Peyer's patch (tissue), 4 donors: Measurements from ENCODE around the gene RIMBP2. TPM values are rescaled to one million over a fixed set of nuclear protein-coding genes. Genes with fewer than 3 reads are reported as not detected.
A peak's percentile ranks its signal among the peaks of the same experiment; 100 is the strongest.

Experiments used
- DNase-seq, 3 donors: peaks; one replicate each; pipeline ENCODE4 v3.0.0-alpha.2; 2017 to 2019
- H3K27ac ChIP-seq, 4 donors: fragments of 200-600 bp; sonication (generic); one replicate each; pipeline ENCODE4 v1.5.1; 2016 to 2019
- H3K27me3 ChIP-seq, 2 donors: fragments of 200-600 bp; sonication (generic); one replicate each; pipeline ENCODE4 v1.5.1; 2019
- H3K36me3 ChIP-seq, 3 donors: fragments of 200-600 bp; sonication (generic); one replicate each; pipeline ENCODE4 v1.5.1; 2016 to 2019
- H3K4me1 ChIP-seq, 4 donors: fragments of 200-600 bp; sonication (generic); one replicate each; pipeline ENCODE4 v1.5.1; 2016 to 2019
- H3K4me3 ChIP-seq, 4 donors: fragments of 200-600 bp; sonication (generic); 1 replicate in 3 of 4; 2 replicates in 1 of 4; pipeline ENCODE4 v1.5.1; 2016 to 2019; ENCODE audit warnings: mild to moderate bottlenecking in 1 of 4
- H3K9me3 ChIP-seq, 4 donors: fragments of 200-600 bp; sonication (generic); one replicate each; pipeline ENCODE4 v1.5.1; 2016 to 2019; ENCODE audit warnings: mild to moderate bottlenecking in 1 of 4
- POLR2A ChIP-seq, 2 donors: fragments of 450-650 bp; IDR thresholded peaks; one replicate each; pipeline ENCODE4 v1.5.1; 2017; ENCODE audit warnings: antibody characterized with exemption in 2 of 2, mild to moderate bottlenecking in 2 of 2, moderate library complexity in 2 of 2
- total RNA-seq, 4 donors: library from RNA; depleted of rRNA; stranded (reverse); fragments of >200 nt; gene quantifications; one replicate each; pipeline ENCODE4 v1.1.0, GENCODE V29; 2016
- TF ChIP-seq, protein P1 (sequence below), 6 experiments: fragments of 450-650 bp in 4 of 6; fragments of 200-600 bp in 2 of 6; sonication (generic) in 1 of 6; IDR thresholded peaks; one replicate each; pipeline ENCODE4 v1.5.1; 2017 to 2019; ENCODE audit warnings: antibody characterized with exemption in 6 of 6, mild to moderate bottlenecking in 3 of 6, moderate library complexity in 1 of 6

The RIMBP2 gene
- total RNA-seq, 4 donors from 2014 or later, result 8.8 to 19.8 (median 16.0) TPM

DNA sequence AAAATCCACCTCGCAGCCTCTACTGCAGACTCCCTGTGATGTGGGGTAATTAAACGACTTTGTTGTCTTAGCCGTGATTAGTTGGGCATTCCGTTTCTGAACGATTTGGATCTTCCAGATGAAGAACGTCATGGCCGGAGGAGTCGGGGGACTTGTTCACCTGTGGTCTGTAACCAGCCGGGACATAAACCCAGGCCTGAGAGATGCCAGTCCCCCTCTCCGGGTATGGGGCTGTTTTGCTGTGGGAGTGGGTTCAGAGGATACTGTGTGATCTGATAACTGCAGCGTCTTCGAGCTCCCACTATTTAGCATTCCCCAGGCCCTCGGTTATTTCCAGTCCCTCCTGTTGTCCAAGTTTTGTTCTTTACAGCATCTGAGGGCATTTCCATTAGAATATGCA lies 282.3 kb downstream of the RIMBP2 start:
- Histone ChIP-seq H3K4me1 (no peaks in the 10 kb centered on the region), H3K27me3 (no peaks in the 10 kb centered on the region), H3K27ac (no peak overlapping the region), H3K36me3 (no peaks in the 10 kb centered on the region), H3K4me3 (no peak overlapping the region), H3K9me3 (no peaks in the 10 kb centered on the region)
- TF ChIP-seq, protein P1, sequence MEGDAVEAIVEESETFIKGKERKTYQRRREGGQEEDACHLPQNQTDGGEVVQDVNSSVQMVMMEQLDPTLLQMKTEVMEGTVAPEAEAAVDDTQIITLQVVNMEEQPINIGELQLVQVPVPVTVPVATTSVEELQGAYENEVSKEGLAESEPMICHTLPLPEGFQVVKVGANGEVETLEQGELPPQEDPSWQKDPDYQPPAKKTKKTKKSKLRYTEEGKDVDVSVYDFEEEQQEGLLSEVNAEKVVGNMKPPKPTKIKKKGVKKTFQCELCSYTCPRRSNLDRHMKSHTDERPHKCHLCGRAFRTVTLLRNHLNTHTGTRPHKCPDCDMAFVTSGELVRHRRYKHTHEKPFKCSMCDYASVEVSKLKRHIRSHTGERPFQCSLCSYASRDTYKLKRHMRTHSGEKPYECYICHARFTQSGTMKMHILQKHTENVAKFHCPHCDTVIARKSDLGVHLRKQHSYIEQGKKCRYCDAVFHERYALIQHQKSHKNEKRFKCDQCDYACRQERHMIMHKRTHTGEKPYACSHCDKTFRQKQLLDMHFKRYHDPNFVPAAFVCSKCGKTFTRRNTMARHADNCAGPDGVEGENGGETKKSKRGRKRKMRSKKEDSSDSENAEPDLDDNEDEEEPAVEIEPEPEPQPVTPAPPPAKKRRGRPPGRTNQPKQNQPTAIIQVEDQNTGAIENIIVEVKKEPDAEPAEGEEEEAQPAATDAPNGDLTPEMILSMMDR (IDR thresholded peaks at IDR 0.05), result no peak
- TF ChIP-seq POLR2A (IDR thresholded peaks at IDR 0.05), result no peak
- DNase-seq, result no peak

DNA sequence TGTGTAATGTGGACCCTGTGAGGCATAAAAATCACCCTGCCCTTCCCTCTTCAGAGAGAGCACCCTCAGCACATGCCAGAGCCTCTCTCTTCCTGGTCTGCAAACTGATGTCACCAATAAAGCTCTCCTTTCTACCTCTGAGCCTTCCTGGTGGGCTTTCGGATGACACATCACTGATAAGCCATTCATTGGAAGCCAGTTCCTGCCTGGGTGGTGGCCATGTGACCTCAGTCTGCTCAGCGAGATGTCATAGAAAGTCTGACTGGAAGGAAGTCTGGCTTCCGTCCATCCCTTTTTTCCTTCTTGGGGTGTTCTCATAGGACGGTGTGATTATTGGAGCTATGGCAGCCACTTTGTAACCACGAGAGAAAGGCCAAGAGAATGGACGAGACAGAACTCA lies 282.7 kb downstream of the RIMBP2 start:
- Histone ChIP-seq H3K9me3 (no peaks in the 10 kb centered on the region), H3K4me3 (no peak overlapping the region), H3K4me1 (no peaks in the 10 kb centered on the region), H3K27me3 (no peaks in the 10 kb centered on the region), H3K36me3 (no peaks in the 10 kb centered on the region), H3K27ac (no peak overlapping the region)
- TF ChIP-seq POLR2A (IDR thresholded peaks at IDR 0.05), result no peak
- TF ChIP-seq, protein P1 (IDR thresholded peaks at IDR 0.05), result no peak
- no peak for DNase-seq

DNA sequence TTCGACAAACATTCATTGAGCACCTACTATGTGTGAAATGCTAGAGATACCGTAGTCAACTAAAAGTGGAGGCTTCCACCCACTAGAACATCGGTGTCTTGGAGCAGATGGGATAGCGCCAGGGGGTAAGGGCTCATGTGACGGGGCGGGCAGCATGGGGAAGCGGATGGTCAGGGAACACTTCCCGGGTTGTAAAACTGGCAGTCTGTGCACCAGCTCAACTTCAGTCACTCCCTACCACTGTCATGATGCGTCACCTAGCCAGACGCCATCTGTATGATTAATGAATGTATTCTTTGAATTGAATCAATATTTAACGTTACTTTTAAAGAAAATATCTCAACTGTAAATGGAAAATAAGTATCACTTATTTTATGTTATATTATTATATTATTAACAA lies 284.9 kb downstream of the RIMBP2 start:
- Histone ChIP-seq H3K4me3 (no peak overlapping the region), H3K36me3 (no peaks in the 10 kb centered on the region), H3K4me1 (no peaks in the 10 kb centered on the region), H3K27ac (no peak overlapping the region), H3K9me3 (no peaks in the 10 kb centered on the region), H3K27me3 (no peaks in the 10 kb centered on the region)
- TF ChIP-seq, protein P1 (IDR thresholded peaks at IDR 0.05), result no peak
- no peak for DNase-seq

DNA sequence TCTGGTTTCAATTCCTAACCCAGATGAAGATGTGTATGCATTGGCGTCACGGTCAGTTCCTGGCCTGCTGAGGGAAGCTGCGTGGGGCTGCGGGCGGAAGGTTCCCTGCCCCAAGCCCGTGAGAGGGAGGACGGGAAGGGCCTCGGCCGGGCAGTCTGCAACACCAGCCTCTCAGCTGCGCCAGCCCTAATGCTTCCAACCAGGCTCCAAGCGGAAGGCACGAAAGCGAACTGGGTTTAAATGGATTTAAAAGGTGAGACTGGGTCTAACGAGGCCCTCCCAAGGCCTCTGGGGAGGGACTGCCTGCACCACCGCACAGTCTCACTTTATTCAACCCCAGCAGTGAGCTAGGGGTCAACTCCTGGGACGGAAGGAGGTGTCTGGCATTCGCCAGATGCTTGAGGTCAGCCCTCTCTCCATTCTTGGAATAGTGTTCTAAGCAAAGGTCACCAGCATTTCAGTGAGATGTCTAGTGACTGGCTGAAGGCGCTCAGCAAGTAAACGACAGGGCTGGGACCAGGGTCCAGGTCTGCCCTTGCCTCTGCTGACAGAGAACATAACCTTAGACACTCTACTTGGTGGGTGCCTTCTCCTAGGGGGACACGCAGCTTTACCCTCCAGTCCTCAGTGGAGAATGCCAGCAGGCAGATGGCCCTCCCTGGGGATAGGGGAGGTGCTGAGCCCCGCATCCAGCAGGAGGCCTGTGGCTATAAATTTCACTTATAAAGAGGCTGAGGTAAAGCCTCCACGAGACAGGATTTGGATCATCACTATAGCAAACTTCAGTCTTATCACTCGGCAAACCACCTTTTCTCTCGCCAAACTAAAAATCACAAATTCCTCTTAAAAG lies 286.2 kb downstream of the RIMBP2 start:
- TF ChIP-seq POLR2A (IDR thresholded peaks at IDR 0.05), result no peak
- TF ChIP-seq, protein P1 (IDR thresholded peaks at IDR 0.05), result no peak
- Histone ChIP-seq H3K27ac (no peak overlapping the region), H3K27me3 (no peaks in the 10 kb centered on the region), H3K9me3 (no peaks in the 10 kb centered on the region), H3K4me1 (no peaks in the 10 kb centered on the region), H3K36me3 (no peaks in the 10 kb centered on the region), H3K4me3 (no peak overlapping the region)
- peak in 1 of 3 donors; percentile 25 for DNase-seq

DNA sequence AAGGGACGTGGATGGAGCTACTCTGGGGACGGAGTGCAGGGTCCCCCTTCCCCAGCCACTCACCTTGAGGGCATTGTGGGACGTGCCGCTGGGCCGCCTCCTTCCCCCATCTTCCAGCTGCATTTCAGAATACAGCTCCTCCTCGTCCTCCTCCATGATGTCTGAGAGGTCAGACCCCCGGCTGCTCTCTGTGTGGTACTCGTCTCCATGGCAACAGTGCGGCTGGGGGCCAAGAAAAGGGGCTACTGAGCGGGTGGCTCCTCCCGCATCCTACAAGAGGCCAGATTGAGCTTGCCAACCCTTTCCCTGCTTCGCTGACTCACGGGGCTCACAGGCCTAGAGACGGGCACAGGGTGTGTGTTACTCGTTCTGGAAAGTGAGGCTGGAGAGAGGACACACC lies 288.0 kb downstream of the RIMBP2 start:
- no peaks in the 10 kb centered on the region for H3K4me1 ChIP-seq
- H3K4me3 ChIP-seq, result no peak overlapping the region
- H3K36me3 ChIP-seq, result no peaks in the 10 kb centered on the region
- no peaks in the 10 kb centered on the region for H3K9me3 ChIP-seq
- TF ChIP-seq, protein P1 (IDR thresholded peaks at IDR 0.05), result no peak
- TF ChIP-seq POLR2A (IDR thresholded peaks at IDR 0.05), result no peak
- no peaks in the 10 kb centered on the region for H3K27me3 ChIP-seq
- peak in 1 of 3 donors; percentile 25 for DNase-seq
- no peak overlapping the region for H3K27ac ChIP-seq
